ENCODE data around the gene PAN3. TPM values are rescaled to one million over a fixed set of nuclear protein-coding genes. Genes with fewer than 3 reads are reported as not detected.
A peak's percentile ranks its signal among the peaks of the same experiment; 100 is the strongest.
"Not testable (repeated sequence)": the region's sequence is repeated elsewhere in the genome, so short reads cannot be mapped to it uniquely, and the experiment has no call there.

PAN3 gene
- total RNA-seq, 1 experiment from 2014 or later, result 12.9 TPM

- no peak for DNase-seq (ENCODE audit: low read depth)
Measured at GRCh38 chr13:28137596-28137995, 749 bp upstream of the PAN3 start.

GRCh38 chr13:28138756-28139470 is 568 bp downstream of the PAN3 start:
- peak; percentile 80 for DNase-seq (ENCODE audit: low read depth)

GRCh38 chr13:28140433-28141125 is 2.2 kb downstream of the PAN3 start:
- DNase-seq (ENCODE audit: low read depth), result no peak

- DNase-seq (ENCODE audit: low read depth), result not testable (repeated sequence)
Measured at GRCh38 chr13:28141542-28141941, 3.2 kb downstream of the PAN3 start.

GRCh38 chr13:28145049-28145448 is 6.7 kb downstream of the PAN3 start:
- DNase-seq (ENCODE audit: low read depth), result no peak

GRCh38 chr13:28147495-28147894 is 9.2 kb downstream of the PAN3 start:
- DNase-seq (ENCODE audit: low read depth), result peak; percentile 8

DNA sequence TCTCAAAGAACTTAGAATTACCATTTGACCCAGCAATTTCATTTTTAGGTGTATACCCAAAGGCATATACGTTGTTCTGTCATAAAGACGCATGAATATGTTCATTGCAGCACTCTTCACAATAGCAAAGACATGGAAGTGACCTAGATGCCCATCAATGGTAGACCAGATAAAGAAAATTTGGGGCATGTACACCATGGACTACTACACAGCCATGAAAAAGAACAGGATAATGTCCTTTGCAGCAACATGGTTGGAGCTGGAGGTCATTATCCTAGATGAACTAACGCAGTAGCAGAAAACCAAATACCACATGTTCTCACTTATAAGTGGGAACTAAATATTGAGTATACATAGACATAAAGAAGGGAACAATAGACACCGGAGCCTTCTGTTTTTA is 20.7 kb downstream of the PAN3 start:
- DNase-seq (ENCODE audit: low read depth), result no peak

DNA sequence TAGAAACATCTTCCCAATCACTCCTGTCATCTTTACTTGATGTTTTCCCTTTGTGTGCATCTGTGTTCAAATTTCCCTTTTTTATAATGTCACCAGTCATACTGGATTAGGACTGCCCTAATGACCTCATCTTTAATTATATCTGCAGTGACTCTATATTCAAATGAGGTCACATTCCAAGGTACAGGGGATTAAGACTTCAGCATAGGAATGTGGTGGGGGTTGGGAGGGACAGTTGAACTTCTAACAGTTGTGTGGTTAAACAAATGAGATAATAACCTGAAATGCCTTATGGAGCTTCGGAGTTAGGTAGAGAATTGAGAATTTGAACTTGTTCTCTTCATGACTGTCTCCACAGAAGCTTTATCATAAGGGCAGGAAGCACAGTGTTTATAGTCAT is 23.0 kb downstream of the PAN3 start:
- DNase-seq (ENCODE audit: low read depth), result peak; percentile 86

DNA sequence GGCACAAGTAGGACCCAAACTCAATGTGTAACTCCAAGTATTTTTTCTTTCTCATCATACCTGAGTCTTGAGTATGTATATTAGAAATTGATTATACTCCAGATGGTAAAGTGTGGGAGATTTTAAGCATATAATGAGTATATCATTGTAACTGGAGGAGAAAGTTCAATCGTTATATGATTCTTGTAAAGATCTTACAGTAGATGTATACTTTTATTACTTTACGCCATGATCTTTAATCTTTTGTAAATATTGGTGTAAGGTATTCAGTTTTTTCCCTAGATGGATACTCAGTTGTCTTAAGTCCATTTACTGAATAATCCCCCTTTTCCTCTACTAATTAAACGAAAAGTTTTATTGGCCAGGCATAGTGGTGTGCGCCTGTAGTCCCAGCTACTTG is 25.2 kb downstream of the PAN3 start:
- no peak for DNase-seq (ENCODE audit: low read depth)

DNA sequence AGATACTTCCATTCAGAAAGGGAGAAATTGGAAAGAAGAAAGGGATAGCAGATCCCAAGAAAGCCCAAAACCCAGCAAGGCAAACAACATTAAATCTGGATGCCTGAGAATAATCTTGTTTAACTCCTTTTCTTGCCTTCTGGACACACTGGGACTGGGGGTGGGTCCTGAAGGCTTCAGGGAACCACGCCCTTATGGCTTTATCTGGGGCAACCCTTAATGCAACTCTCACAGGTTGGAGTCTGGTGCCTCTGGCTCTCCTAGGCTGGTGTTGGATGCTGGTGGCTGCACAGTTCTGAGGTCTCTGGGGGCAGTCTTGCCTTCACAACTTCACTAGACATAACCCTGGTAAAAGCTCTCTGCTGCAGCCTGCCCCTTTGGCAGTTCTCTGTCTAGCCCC is 27.9 kb downstream of the PAN3 start:
- no peak for DNase-seq (ENCODE audit: low read depth)

DNA sequence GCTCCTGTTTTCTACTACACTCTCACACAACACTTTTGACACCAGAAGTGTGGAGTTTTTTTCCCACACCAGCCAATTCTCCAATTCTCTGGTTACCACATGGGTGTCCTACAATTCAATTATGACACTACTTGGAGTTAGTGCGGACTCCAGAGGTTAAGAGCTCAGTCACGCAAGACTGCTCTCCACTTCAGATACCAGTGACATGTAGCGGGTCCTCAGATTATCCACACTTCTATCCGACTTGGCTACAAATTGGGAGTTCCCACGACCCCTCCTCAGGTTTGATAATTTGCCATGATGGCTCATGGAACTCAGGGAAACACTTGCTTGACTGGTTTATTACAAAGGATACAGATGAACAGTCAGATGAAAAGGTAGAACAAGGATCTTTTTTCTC is 32.9 kb downstream of the PAN3 start:
- no peak for DNase-seq (ENCODE audit: low read depth)

GRCh38 chr13:28172947-28173346 is 34.6 kb downstream of the PAN3 start:
- no peak for DNase-seq (ENCODE audit: low read depth)

DNA sequence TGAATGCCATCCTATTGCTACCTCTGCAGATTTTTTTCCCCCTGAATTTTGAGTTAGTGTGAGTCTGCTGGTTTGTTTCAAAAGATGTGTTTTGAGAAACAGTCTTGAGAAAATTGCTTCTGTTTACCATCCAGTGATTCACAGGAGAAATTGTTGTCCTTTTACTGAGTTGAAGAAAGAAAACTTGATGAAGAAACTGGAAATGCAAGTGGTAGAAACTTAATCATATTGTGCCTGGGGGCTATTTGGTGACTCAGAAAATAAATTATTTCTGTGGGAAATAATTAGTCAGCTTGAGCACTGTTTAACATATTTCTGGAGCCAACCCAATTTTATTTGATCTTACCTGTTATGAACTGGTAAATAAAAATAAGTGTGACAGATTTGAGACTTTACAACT is 35.4 kb downstream of the PAN3 start:
- DNase-seq (ENCODE audit: low read depth), result peak; percentile 51

- no peak for DNase-seq (ENCODE audit: low read depth)
Measured at GRCh38 chr13:28177327-28177726, 39.0 kb downstream of the PAN3 start.

DNA sequence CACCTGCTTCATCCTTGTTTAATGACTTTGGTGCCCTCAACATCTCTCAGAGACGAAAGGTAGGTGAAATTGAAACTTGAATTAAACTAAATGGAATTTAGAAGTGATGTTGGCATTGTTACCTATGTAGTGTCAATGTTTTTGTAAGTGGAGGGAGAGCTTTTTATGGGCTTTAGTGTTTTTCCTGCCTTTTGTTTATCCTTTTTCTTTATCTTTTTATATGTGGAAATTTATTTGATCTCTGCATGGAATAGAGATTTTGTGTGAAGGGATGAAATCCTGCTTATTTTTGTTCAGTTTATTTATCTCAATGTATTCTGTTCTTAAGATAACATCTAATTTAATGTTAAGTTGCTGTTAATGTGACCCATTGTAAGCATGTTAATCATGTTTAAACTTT is 39.5 kb downstream of the PAN3 start:
- DNase-seq (ENCODE audit: low read depth), result no peak

DNA sequence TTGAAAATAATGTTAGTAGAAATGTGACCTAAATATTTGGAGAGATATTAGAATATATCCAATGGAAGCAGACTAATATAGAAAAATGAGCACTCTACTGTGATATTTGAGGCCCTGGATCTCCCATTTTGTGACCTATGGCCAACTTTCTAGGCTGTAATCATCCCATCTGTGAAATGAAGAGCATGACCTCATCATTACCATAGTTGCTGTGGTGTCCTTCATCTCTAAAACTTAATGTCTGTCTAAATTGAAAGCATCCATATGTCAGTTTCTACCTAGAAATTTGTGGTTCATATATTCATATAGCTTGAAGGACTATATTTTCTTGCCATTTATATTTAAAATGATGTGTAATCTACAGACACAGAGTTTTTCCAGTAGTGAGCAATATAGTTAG is 41.6 kb downstream of the PAN3 start:
- DNase-seq (ENCODE audit: low read depth), result no peak

GRCh38 chr13:28181413-28181812 is 43.1 kb downstream of the PAN3 start:
- peak; percentile 92 for DNase-seq (ENCODE audit: low read depth)

GRCh38 chr13:28185256-28185655 is 46.9 kb downstream of the PAN3 start:
- DNase-seq (ENCODE audit: low read depth), result no peak

- DNase-seq (ENCODE audit: low read depth), result no peak
Measured at GRCh38 chr13:28199089-28199488, 60.7 kb downstream of the PAN3 start.

- DNase-seq (ENCODE audit: low read depth), result no peak
Measured at GRCh38 chr13:28204043-28204442, 65.7 kb downstream of the PAN3 start.

- DNase-seq (ENCODE audit: low read depth), result no peak
Measured at GRCh38 chr13:28204690-28205443, 66.5 kb downstream of the PAN3 start.

- no peak for DNase-seq (ENCODE audit: low read depth)
Measured at GRCh38 chr13:28218679-28219078, 80.3 kb downstream of the PAN3 start.

Measured in M059J (cell line).